Natural killer cell (primary cell): ENCODE data around the gene VAV3. TPM values are rescaled to one million over a fixed set of nuclear protein-coding genes. Genes with fewer than 3 reads are reported as not detected.
"Not testable (repeated sequence)": the region's sequence is repeated elsewhere in the genome, so short reads cannot be mapped to it uniquely, and the experiment has no call there.

Source experiments
- ATAC-seq, 3 donors: fragments of 150-1000 bp in 2 of 3; fragments of 200-7000 bp in 1 of 3; cut with Tn5 transposase; 1 replicate in 1 of 3; 2 replicates in 2 of 3; pipeline ENCODE4 v1.10.0; 2021; ENCODE audit warnings: mild to moderate bottlenecking in 2 of 3, moderate library complexity in 2 of 3
- DNase-seq, 2 donors: peaks; one replicate each; pipeline versions ENCODE4 v3.0.0 to v3.0.0-alpha.2; 2013 to 2021; ENCODE audit warnings: mixed read lengths in 1 of 2
- H3K27ac ChIP-seq: one replicate; pipeline ENCODE4 v1.5.1; 2013; ENCODE audit warnings: mild to moderate bottlenecking, low read length
- H3K27me3 ChIP-seq: one replicate; pipeline ENCODE4 v1.6.1; 2013; ENCODE audit warnings: low read length; ENCODE audit not compliant: control insufficient read depth, insufficient read depth
- H3K36me3 ChIP-seq: one replicate; pipeline ENCODE4 v1.6.1; 2013; ENCODE audit warnings: low read length; ENCODE audit not compliant: control insufficient read depth, insufficient read depth
- H3K4me1 ChIP-seq: one replicate; pipeline ENCODE4 v1.6.1; 2013; ENCODE audit warnings: low read length; ENCODE audit not compliant: control insufficient read depth, insufficient read depth
- H3K4me3 ChIP-seq: one replicate; pipeline ENCODE4 v1.5.1; 2013; ENCODE audit warnings: low read length
- H3K9me3 ChIP-seq: one replicate; pipeline ENCODE4 v1.6.1; 2013; ENCODE audit warnings: low read length; ENCODE audit not compliant: control insufficient read depth, insufficient read depth
- H3K27ac Mint-ChIP-seq, 2 donors: one replicate each; pipeline ENCODE4 v1.8.0; 2022; ENCODE audit warnings: mild to moderate bottlenecking in 2 of 2, mixed read lengths in 2 of 2, moderate library complexity in 1 of 2
- H3K27me3 Mint-ChIP-seq, 2 donors: one replicate each; pipeline ENCODE4 v1.8.0; 2022; ENCODE audit warnings: low read depth in 2 of 2, mixed read lengths in 2 of 2
- H3K36me3 Mint-ChIP-seq: one replicate; pipeline ENCODE4 v1.8.0; 2022; ENCODE audit warnings: mixed read lengths
- H3K4me1 Mint-ChIP-seq, 2 donors: one replicate each; pipeline ENCODE4 v1.8.0; 2022; ENCODE audit warnings: mixed read lengths in 2 of 2
- H3K4me3 Mint-ChIP-seq: one replicate; pipeline ENCODE4 v1.8.0; 2022; ENCODE audit warnings: mild to moderate bottlenecking, moderate library complexity, mixed read lengths
- H3K9me3 Mint-ChIP-seq, 2 donors: one replicate each; pipeline ENCODE4 v1.8.0; 2022; ENCODE audit warnings: mixed read lengths in 2 of 2
- CTCF ChIP-seq: fragments of 200-600 bp; IDR thresholded peaks from one replicate; pipeline ENCODE4 v1.8.0; 2022; ENCODE audit warnings: antibody characterized with exemption
- WGBS: methylation state at CpG from one replicate; pipeline ENCODE4 v1.1.7; 2013; ENCODE audit warnings: missing lambda C conversion rate; ENCODE audit not compliant: insufficient coverage; 5-methylcytosine and 5-hydroxymethylcytosine counted together
- intact Hi-C: fragments of 100-400 bp; cut with micrococcal nuclease; formaldehyde crosslinking; loops from one replicate; pipeline ENCODE4 v1.14.2; 2022
- total RNA-seq, 4 donors: library from RNA; stranded (reverse); fragments of 120-200 nt in 1 of 4; gene quantifications; one replicate each; pipeline versions ENCODE4 v1.2.3 to v1.2.4, GENCODE V29; 2013 to 2022

VAV3 gene
- total RNA-seq, 3 donors from 2014 or later (not counting 1 experiment from before 2014, with no cell fraction given) = 95.8 to 101 (median 96.6) TPM

- no peak overlapping the region for H3K27ac Mint-ChIP-seq
- intact Hi-C loops = no loop called here
- H3K4me1 ChIP-seq = no peaks in the 10 kb centered on the region
Measured at GRCh38 chr1:108010581-108010980, 45.6 kb upstream of the VAV3 start.

DNA sequence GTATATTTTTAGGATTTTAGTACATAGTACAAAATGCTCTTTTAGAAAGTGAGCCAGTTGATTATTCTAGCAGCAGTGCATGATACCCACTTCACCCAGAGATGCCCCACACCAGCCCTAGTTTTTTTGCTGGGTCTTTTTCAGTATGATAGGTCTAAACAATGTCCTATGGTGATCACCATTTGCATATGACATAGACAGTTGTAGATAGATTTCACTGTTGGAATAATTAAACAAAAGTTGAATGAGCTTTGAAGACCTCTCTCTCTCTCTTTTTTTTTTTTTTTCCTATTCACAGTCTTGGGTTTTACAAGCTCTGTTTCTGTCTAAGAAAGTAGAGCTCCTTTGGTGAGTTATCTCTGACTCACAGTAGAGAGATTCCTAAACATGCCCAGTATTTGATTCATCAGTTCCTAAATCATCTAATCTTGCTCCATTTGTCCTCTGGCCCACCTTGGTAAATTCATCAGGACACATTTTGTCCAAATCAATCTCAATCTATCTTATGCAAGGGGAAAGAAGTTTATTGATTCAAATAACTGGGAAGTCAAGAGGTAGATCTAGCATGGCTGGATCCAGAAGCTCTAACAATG, 44.7 kb upstream of the VAV3 start:
- H3K4me1 Mint-ChIP-seq = peaks cover 0 to 5% of the 10 kb centered on the region in 2 donors
- ATAC-seq (no peak), DNase-seq (no peak)
- Histone ChIP-seq H3K9me3 (no peaks in the 10 kb centered on the region), H3K27ac (no peak overlapping the region), H3K4me3 (no peak overlapping the region), H3K27me3 (no peaks in the 10 kb centered on the region), H3K4me1 (no peaks in the 10 kb centered on the region), H3K36me3 (no peaks in the 10 kb centered on the region)
- no peaks in the 10 kb centered on the region for H3K27me3 Mint-ChIP-seq
- no peaks in the 10 kb centered on the region for H3K9me3 Mint-ChIP-seq
- no peak overlapping the region for H3K27ac Mint-ChIP-seq
- no peaks in the 10 kb centered on the region for H3K36me3 Mint-ChIP-seq
- no peak overlapping the region for H3K4me3 Mint-ChIP-seq
- intact Hi-C loops = no loop called here
- no peak for TF ChIP-seq CTCF

More at GRCh38 chr1:108010581-108010980, 45.6 kb upstream of the VAV3 start:
- no peak overlapping the region for H3K4me3 ChIP-seq
- no peak for ATAC-seq
- TF ChIP-seq CTCF = no peak
- Mint-ChIP-seq H3K36me3 (no peaks in the 10 kb centered on the region), H3K4me1 (peaks cover 5 to 6% of the 10 kb centered on the region in 2 donors), H3K27me3 (no peaks in the 10 kb centered on the region), H3K9me3 (no peaks in the 10 kb centered on the region), H3K4me3 (no peak overlapping the region)
- no peak for DNase-seq
- 87% methylated on average over 4 of the region's 4 CpGs for WGBS
- no peak overlapping the region for H3K27ac ChIP-seq
- no peaks in the 10 kb centered on the region for H3K9me3 ChIP-seq
- H3K36me3 ChIP-seq = no peaks in the 10 kb centered on the region
- H3K27me3 ChIP-seq = no peaks in the 10 kb centered on the region

DNA sequence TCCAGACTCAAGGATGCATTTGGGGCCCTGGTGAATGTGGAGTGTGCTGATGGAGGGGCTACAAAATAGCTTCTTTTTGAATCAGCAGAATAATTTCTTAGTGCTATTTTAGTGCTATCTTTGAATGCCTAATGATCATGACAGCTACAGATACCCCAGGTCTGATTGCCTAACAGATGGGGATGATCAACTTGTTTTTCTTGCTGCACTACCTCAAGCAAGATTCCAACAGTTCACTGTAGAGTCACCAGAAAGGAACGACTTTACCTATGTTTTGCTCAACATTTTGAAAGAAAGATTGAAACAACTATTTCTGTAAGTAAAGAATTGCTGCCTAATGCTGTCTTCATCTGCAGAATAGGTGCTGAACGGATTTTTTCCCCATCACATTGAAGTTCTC, 42.6 kb upstream of the VAV3 start:
- no peak for ATAC-seq
- Mint-ChIP-seq H3K27ac (no peak overlapping the region), H3K4me3 (no peak overlapping the region), H3K4me1 (no peaks in the 10 kb centered on the region), H3K36me3 (no peaks in the 10 kb centered on the region), H3K9me3 (no peaks in the 10 kb centered on the region), H3K27me3 (no peaks in the 10 kb centered on the region)
- no peak for TF ChIP-seq CTCF
- no peaks in the 10 kb centered on the region for H3K36me3 ChIP-seq
- H3K4me1 ChIP-seq = no peaks in the 10 kb centered on the region
- intact Hi-C loops = no loop called here
- WGBS = 71% methylated on average over 1 of the region's 2 CpGs
- H3K4me3 ChIP-seq = no peak overlapping the region
- no peak overlapping the region for H3K27ac ChIP-seq
- no peaks in the 10 kb centered on the region for H3K9me3 ChIP-seq
- DNase-seq = no peak
- H3K27me3 ChIP-seq = no peaks in the 10 kb centered on the region

- Histone ChIP-seq H3K36me3 (no peaks in the 10 kb centered on the region), H3K27me3 (no peaks in the 10 kb centered on the region), H3K4me1 (no peaks in the 10 kb centered on the region), H3K9me3 (no peaks in the 10 kb centered on the region), H3K4me3 (no peak overlapping the region), H3K27ac (no peak overlapping the region)
- no peaks in the 10 kb centered on the region for H3K36me3 Mint-ChIP-seq
- no peaks in the 10 kb centered on the region for H3K27me3 Mint-ChIP-seq
- H3K27ac Mint-ChIP-seq = no peak overlapping the region
- no peaks in the 10 kb centered on the region for H3K9me3 Mint-ChIP-seq
- DNase-seq (no peak), ATAC-seq (no peak)
- no peak for TF ChIP-seq CTCF
- no peaks in the 10 kb centered on the region for H3K4me1 Mint-ChIP-seq
- H3K4me3 Mint-ChIP-seq = no peak overlapping the region
- intact Hi-C loops = no loop called here
- WGBS = no CpG with 5 or more reads among the region's 1 CpG
Measured at GRCh38 chr1:108007070-108007469, 42.1 kb upstream of the VAV3 start.

DNA sequence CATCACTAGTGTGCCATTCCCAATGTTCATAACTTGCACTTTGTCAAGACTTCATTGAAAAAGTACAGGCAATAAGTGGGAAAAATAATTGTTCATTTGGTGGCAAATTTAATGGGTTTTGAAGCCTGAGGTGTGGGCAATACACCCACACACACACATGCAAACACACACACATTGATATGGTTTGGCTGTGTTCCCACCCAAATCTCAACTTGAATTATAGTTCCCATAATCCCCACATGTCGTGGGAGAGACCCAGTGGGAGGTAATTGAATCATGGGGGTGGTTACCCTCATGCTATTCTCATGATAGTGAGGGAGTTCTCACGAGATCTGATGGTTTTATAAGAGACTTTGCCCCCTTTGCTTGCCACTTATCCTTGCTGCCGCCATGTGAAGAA, 39.9 kb upstream of the VAV3 start:
- WGBS = 95% methylated on average over 2 of the region's 3 CpGs
- H3K9me3 Mint-ChIP-seq, H3K27me3 ChIP-seq, H3K4me1 ChIP-seq, H3K4me3 ChIP-seq, H3K4me3 Mint-ChIP-seq, H3K27me3 Mint-ChIP-seq, H3K4me1 Mint-ChIP-seq, H3K36me3 Mint-ChIP-seq, intact Hi-C loops, H3K27ac Mint-ChIP-seq, ATAC-seq, DNase-seq, H3K27ac ChIP-seq, H3K9me3 ChIP-seq, H3K36me3 ChIP-seq: not testable (repeated sequence)
